ENCODE measurements around the gene PTPRA.
A peak's percentile ranks its signal among the peaks of the same experiment; 100 is the strongest.

PTPRA gene

DNA sequence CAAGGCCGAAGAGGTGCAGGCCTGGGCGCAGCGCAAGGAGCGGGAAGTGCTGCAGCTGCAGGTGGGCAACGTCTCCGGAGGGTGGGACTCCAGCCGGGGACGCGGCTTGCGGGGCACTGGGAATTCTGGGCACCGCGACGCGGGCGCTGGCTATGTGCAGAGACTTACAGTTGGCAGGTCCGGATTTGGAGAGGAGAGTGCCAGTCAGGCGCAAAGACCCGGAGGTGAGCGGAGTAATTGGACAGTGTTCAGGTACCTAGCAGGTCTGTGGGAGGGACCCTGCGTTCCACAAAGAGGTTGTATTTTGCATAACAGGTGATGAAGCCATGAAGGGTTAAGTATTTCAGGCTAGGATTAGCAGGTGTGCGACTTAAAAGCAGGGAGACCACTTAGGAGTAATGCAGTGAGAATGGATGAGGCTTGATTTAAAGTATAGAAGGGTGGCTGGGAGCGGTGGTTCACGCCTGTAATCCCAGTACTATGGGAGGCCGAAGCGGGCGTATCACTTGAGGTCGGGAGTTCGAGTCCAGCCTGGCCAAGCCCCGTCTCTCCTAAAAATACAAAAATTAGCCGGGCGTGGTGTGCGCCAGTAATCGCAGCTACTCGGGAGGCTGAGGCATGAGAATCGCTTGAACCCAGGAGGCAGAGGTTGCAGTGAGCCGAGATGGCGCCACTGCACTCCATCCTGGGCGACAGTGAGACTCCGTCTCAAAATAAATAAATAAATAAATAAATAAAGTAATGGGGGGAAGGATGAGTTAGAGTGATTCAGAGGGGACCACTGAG lies 173.6 kb downstream of the PTPRA start (continued):
- no peak for TF ChIP-seq ISL1 (CRISPR knock-in tag; IDR thresholded peaks at IDR 0.05)
- TF ChIP-seq, protein P1, sequence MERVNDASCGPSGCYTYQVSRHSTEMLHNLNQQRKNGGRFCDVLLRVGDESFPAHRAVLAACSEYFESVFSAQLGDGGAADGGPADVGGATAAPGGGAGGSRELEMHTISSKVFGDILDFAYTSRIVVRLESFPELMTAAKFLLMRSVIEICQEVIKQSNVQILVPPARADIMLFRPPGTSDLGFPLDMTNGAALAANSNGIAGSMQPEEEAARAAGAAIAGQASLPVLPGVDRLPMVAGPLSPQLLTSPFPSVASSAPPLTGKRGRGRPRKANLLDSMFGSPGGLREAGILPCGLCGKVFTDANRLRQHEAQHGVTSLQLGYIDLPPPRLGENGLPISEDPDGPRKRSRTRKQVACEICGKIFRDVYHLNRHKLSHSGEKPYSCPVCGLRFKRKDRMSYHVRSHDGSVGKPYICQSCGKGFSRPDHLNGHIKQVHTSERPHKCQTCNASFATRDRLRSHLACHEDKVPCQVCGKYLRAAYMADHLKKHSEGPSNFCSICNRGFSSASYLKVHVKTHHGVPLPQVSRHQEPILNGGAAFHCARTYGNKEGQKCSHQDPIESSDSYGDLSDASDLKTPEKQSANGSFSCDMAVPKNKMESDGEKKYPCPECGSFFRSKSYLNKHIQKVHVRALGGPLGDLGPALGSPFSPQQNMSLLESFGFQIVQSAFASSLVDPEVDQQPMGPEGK (CRISPR knock-in tag; IDR thresholded peaks at IDR 0.05; ENCODE audit: borderline replicate concordance), result no peak
- no peak for TF ChIP-seq ESRRG (CRISPR knock-in tag; IDR thresholded peaks at IDR 0.05)
- TF ChIP-seq ZC3H10 (CRISPR knock-in tag; IDR thresholded peaks at IDR 0.05), result no peak

DNA sequence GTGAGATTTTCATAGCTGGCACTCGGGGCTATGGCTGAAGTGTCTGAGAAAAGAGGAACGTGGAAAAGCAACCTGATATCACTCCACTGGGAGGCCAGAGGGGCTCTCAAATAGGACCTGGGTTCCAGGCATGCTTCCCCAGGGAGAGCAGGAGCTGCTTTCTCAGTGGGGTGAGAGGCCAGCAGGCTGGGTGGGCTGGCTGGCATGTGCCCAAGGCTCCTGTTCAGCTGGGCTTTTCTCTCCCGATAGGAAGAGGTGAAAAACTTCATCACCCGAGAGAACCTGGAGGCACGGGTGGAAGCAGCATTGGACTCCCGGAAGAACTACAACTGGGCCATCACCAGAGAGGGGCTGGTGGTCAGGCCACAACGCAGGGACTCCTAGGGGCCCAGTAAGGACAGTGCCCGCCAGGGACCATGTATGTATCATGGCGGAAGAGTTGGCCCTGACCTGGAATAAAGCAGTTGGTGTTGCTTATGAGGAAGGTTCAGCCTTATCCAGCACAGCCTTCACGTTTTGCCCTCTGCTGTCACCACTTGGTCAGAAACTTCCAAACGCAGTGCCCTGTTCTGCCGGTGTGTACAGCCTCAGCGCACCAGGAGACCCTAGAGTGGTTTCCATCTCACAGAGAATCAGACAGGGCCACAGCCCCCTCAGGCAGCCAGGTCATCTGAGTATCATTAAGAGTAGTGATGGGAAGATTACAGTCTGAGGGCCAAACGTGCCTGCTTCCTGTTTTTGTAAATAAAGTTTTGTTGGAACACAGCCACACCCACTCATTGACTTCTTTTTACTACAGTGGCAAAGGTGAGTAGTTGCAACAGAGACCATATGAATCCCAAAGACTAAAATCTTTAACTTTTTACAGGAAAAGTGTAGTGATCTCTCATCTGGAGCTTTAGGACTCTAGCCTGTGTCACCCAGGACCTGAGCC lies 174.5 kb downstream of the PTPRA start:
- no peak for ATAC-seq
- TF ChIP-seq ZFP3 (CRISPR knock-in tag; IDR thresholded peaks at IDR 0.05), result no peak
- no peak for TF ChIP-seq PPARA (CRISPR knock-in tag; IDR thresholded peaks at IDR 0.05; ENCODE audit: borderline replicate concordance)
- TF ChIP-seq CSDC2 (CRISPR knock-in tag; IDR thresholded peaks at IDR 0.05), result no peak
- TF ChIP-seq, protein P2, sequence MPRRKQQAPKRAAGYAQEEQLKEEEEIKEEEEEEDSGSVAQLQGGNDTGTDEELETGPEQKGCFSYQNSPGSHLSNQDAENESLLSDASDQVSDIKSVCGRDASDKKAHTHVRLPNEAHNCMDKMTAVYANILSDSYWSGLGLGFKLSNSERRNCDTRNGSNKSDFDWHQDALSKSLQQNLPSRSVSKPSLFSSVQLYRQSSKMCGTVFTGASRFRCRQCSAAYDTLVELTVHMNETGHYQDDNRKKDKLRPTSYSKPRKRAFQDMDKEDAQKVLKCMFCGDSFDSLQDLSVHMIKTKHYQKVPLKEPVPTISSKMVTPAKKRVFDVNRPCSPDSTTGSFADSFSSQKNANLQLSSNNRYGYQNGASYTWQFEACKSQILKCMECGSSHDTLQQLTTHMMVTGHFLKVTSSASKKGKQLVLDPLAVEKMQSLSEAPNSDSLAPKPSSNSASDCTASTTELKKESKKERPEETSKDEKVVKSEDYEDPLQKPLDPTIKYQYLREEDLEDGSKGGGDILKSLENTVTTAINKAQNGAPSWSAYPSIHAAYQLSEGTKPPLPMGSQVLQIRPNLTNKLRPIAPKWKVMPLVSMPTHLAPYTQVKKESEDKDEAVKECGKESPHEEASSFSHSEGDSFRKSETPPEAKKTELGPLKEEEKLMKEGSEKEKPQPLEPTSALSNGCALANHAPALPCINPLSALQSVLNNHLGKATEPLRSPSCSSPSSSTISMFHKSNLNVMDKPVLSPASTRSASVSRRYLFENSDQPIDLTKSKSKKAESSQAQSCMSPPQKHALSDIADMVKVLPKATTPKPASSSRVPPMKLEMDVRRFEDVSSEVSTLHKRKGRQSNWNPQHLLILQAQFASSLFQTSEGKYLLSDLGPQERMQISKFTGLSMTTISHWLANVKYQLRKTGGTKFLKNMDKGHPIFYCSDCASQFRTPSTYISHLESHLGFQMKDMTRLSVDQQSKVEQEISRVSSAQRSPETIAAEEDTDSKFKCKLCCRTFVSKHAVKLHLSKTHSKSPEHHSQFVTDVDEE (CRISPR knock-in tag; IDR thresholded peaks at IDR 0.05), result no peak
- no peak for TF ChIP-seq OSR1 (CRISPR knock-in tag; IDR thresholded peaks at IDR 0.05)

DNA sequence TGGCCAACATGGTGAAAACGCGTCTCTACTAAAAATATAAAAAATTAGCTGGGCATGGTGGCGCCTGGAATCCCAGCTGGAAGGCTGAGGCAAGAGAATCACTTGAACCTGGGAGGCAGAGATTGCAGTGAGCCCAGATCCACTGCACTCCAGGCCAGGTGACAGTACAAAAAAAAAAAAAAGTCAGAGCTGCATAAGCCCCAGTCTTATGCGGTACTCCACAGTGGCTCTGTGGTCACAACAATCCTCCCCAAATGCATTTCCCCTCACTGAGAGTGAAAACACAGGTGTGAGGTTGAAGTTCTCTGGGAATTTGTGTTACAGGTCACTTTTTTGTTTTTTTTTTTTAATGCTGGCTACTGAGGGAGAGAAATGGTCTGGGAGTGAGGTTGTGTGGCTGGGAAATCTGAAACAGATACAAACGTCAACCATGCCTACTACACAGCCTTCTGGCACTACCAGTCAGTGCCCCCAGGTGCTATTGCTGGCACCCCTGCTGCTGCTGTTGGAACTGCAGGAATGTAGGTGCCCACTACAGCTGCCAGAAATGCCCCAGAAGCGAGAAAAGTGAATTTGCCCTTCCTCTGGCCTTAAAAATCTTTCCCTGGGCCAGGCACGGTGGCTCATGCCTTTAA lies 178.2 kb downstream of the PTPRA start:
- TF ChIP-seq ZFP30 (CRISPR knock-in tag; IDR thresholded peaks at IDR 0.05), result no peak
- TF ChIP-seq, protein P3, sequence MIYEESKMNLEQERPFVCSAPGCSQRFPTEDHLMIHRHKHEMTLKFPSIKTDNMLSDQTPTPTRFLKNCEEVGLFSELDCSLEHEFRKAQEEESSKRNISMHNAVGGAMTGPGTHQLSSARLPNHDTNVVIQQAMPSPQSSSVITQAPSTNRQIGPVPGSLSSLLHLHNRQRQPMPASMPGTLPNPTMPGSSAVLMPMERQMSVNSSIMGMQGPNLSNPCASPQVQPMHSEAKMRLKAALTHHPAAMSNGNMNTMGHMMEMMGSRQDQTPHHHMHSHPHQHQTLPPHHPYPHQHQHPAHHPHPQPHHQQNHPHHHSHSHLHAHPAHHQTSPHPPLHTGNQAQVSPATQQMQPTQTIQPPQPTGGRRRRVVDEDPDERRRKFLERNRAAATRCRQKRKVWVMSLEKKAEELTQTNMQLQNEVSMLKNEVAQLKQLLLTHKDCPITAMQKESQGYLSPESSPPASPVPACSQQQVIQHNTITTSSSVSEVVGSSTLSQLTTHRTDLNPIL (CRISPR knock-in tag; IDR thresholded peaks at IDR 0.05; ENCODE audit: low read depth), result no peak
- TF ChIP-seq OSR1 (CRISPR knock-in tag; IDR thresholded peaks at IDR 0.05), result no peak
- TF ChIP-seq BACH2 (CRISPR knock-in tag; IDR thresholded peaks at IDR 0.05; ENCODE audit: borderline replicate concordance), result no peak
- TF ChIP-seq, protein P2 (CRISPR knock-in tag; IDR thresholded peaks at IDR 0.05), result no peak
- no peak for TF ChIP-seq TCF4 (CRISPR knock-in tag; IDR thresholded peaks at IDR 0.05; ENCODE audit: borderline replicate concordance)
- no peak for TF ChIP-seq ARNTL (CRISPR knock-in tag; IDR thresholded peaks at IDR 0.05; ENCODE audit: borderline replicate concordance, low read depth)
- no peak for TF ChIP-seq PPARA (CRISPR knock-in tag; IDR thresholded peaks at IDR 0.05; ENCODE audit: borderline replicate concordance)
- TF ChIP-seq, protein P4, sequence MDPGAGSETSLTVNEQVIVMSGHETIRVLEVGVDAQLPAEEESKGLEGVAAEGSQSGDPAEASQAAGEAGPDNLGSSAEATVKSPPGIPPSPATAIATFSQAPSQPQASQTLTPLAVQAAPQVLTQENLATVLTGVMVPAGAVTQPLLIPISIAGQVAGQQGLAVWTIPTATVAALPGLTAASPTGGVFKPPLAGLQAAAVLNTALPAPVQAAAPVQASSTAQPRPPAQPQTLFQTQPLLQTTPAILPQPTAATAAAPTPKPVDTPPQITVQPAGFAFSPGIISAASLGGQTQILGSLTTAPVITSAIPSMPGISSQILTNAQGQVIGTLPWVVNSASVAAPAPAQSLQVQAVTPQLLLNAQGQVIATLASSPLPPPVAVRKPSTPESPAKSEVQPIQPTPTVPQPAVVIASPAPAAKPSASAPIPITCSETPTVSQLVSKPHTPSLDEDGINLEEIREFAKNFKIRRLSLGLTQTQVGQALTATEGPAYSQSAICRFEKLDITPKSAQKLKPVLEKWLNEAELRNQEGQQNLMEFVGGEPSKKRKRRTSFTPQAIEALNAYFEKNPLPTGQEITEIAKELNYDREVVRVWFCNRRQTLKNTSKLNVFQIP (CRISPR knock-in tag; IDR thresholded peaks at IDR 0.05; ENCODE audit: borderline replicate concordance, low read depth), result no peak
- TF ChIP-seq, protein P1 (CRISPR knock-in tag; IDR thresholded peaks at IDR 0.05; ENCODE audit: borderline replicate concordance), result no peak
- no peak for TF ChIP-seq ISL1 (CRISPR knock-in tag; IDR thresholded peaks at IDR 0.05)
- 0 out of 3 replicates have a peak, but pooled peaks have one; percentile 18 for ATAC-seq

Data from SK-N-SH treated with all-trans-retinoic acid at 6 μM for 48 hours (cell line).